Hepatocyte (in vitro differentiated cells): ENCODE results near the gene GGA1. TPM values are rescaled to one million over a fixed set of nuclear protein-coding genes. Genes with fewer than 3 reads are reported as not detected.
A peak's percentile ranks its signal among the peaks of the same experiment; 100 is the strongest.

ENCODE experiments used
- DNase-seq: peaks from one replicate; pipeline ENCODE4 v3.0.0-alpha.2; 2016; ENCODE audit warnings: low spot score
- H2AFZ ChIP-seq: fragments of 200-600 bp; sonication (generic); 2 replicates; pipeline ENCODE4 v1.6.0; 2016; ENCODE audit warnings: antibody characterized with exemption, mild to moderate bottlenecking
- H3K27ac ChIP-seq: fragments of 200-600 bp; sonication (generic); 2 replicates; pipeline ENCODE4 v1.5.1; 2016; ENCODE audit warnings: mild to moderate bottlenecking
- H3K27me3 ChIP-seq: fragments of 200-600 bp; sonication (generic); 2 replicates; pipeline ENCODE4 v1.6.1; 2016
- H3K36me3 ChIP-seq: fragments of 200-600 bp; sonication (generic); replicated peaks from 2 replicates; pipeline ENCODE4 v1.5.1; 2016; ENCODE audit warnings: low read depth; ENCODE audit not compliant: insufficient read depth
- H3K4me1 ChIP-seq: fragments of 200-600 bp; sonication (generic); 2 replicates; pipeline ENCODE4 v1.5.1; 2016; ENCODE audit warnings: mild to moderate bottlenecking, moderate library complexity; ENCODE audit not compliant: insufficient read depth
- H3K4me2 ChIP-seq: fragments of 200-600 bp; sonication (generic); 2 replicates; pipeline ENCODE4 v1.6.0; 2016
- H3K4me3 ChIP-seq: fragments of 200-600 bp; sonication (generic); 2 replicates; pipeline ENCODE4 v1.5.1; 2016; ENCODE audit warnings: mild to moderate bottlenecking
- H3K79me2 ChIP-seq: fragments of 200-600 bp; sonication (generic); 2 replicates; pipeline ENCODE4 v1.6.0; 2017; ENCODE audit warnings: mild to moderate bottlenecking
- H3K9me2 ChIP-seq: fragments of 200-600 bp; sonication (generic); replicated peaks from 2 replicates; pipeline ENCODE4 v1.6.0; 2017; ENCODE audit warnings: mild to moderate bottlenecking; ENCODE audit not compliant: insufficient read depth
- H3K9me3 ChIP-seq: fragments of 200-600 bp; sonication (generic); 2 replicates; pipeline ENCODE4 v1.5.1; 2016; ENCODE audit warnings: low read depth, mild to moderate bottlenecking
- H4K20me1 ChIP-seq: fragments of 200-600 bp; sonication (generic); 2 replicates; pipeline ENCODE4 v1.6.0; 2016; ENCODE audit warnings: mild to moderate bottlenecking; ENCODE audit not compliant: insufficient read depth, poor library complexity, severe bottlenecking
- EZH2 ChIP-seq: fragments of 200-600 bp; sonication (generic); IDR thresholded peaks from 2 replicates; pipeline ENCODE4 v1.6.1; 2016; ENCODE audit warnings: antibody characterized with exemption, mild to moderate bottlenecking, borderline replicate concordance
- EZH2phosphoT487 ChIP-seq: fragments of 200-600 bp; sonication (generic); IDR thresholded peaks from one replicate; pipeline ENCODE4 v1.6.1; 2018; ENCODE audit warnings: antibody characterized with exemption, mild to moderate bottlenecking, low read depth, moderate library complexity; ENCODE audit not compliant: unreplicated experiment, severe bottlenecking
- WGBS: methylation state at CpG from one replicate; pipeline ENCODE4 v1.1.6; 2016; ENCODE audit warnings: low lambda C conversion rate; ENCODE audit errors: missing lambda C conversion rate; 5-methylcytosine and 5-hydroxymethylcytosine counted together
- polyA plus RNA-seq: library from polyadenylated mRNA; unstranded; fragments of >200 nt; fragmentation: Nextera tagmentation; extraction: Ambion mirVana; gene quantifications from 2 replicates; pipeline ENCODE4 v1.2.1, GENCODE V29; 2016
- total RNA-seq: library from RNA; depleted of rRNA; stranded (reverse); fragments of >200 nt; gene quantifications from 2 replicates; pipeline ENCODE4 v1.2.3, GENCODE V29; 2014
- TF ChIP-seq, protein P1 (sequence below): fragments of 200-600 bp; sonication (generic); IDR thresholded peaks from 2 replicates; pipeline ENCODE4 v1.5.1; 2016; ENCODE audit warnings: antibody characterized with exemption, mild to moderate bottlenecking; ENCODE audit not compliant: poor library complexity

The GGA1 gene
- total and polyA plus RNA-seq, 2 experiments from 2014 or later: 30.2 to 51.5 TPM

GRCh38 chr22:37679670-37680069, 71.0 kb downstream of the GGA1 start:
- no peak overlapping the region for H2AFZ ChIP-seq
- WGBS: 91% methylated on average over 8 of the region's 8 CpGs
- no peaks in the 10 kb centered on the region for H3K27me3 ChIP-seq
- no peak for DNase-seq
- TF ChIP-seq EZH2: no peak
- TF ChIP-seq, protein P1, sequence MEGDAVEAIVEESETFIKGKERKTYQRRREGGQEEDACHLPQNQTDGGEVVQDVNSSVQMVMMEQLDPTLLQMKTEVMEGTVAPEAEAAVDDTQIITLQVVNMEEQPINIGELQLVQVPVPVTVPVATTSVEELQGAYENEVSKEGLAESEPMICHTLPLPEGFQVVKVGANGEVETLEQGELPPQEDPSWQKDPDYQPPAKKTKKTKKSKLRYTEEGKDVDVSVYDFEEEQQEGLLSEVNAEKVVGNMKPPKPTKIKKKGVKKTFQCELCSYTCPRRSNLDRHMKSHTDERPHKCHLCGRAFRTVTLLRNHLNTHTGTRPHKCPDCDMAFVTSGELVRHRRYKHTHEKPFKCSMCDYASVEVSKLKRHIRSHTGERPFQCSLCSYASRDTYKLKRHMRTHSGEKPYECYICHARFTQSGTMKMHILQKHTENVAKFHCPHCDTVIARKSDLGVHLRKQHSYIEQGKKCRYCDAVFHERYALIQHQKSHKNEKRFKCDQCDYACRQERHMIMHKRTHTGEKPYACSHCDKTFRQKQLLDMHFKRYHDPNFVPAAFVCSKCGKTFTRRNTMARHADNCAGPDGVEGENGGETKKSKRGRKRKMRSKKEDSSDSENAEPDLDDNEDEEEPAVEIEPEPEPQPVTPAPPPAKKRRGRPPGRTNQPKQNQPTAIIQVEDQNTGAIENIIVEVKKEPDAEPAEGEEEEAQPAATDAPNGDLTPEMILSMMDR: no peak
- TF ChIP-seq EZH2phosphoT487: no peak
- H3K4me1 ChIP-seq: peaks cover 5% of the 10 kb centered on the region
- no peaks in the 10 kb centered on the region for H3K36me3 ChIP-seq
- H4K20me1 ChIP-seq: peaks cover 12% of the 10 kb centered on the region
- no peak overlapping the region for H3K4me2 ChIP-seq
- no peak overlapping the region for H3K27ac ChIP-seq
- H3K9me3 ChIP-seq: no peaks in the 10 kb centered on the region
- H3K79me2 ChIP-seq: peaks cover 9% of the 10 kb centered on the region
- H3K9me2 ChIP-seq: no peaks in the 10 kb centered on the region
- H3K4me3 ChIP-seq: no peak overlapping the region

DNA sequence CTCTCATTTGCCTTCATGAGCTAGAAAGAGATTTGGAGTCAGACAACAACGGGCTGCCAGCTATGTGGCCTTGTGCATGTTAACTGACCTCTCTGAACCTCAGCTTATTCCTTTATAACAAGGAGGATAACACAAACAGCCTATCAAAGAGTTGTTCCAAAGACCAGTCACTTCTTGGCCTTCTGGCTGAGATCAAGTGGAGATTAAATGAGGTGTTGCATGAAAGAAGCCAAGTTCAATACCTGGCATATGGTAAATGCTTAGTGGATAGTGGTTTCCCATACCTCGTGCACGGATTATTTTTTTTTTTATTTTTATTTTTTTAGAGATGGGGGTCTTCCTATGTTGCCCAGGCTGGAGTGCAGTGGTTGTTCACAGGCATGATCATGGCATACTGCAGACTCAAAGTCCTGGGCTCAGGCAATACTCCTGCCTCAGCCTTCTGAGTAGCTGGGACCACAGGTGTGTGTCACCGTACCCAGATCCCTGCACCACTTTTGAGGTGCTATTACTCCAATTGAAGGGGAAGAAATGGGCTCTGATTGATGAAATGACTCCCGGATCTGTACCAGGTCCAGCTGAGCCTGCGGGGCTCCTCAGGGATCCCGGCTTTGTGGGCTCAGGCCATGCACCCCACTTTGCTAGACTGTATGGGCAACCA, 71.7 kb downstream of the GGA1 start:
- H3K4me1 ChIP-seq: peaks cover 3% of the 10 kb centered on the region

GRCh38 chr22:37681001-37681424, 72.4 kb downstream of the GGA1 start:
- 85% methylated on average over 2 of the region's 2 CpGs for WGBS
- no peaks in the 10 kb centered on the region for H3K9me3 ChIP-seq
- H3K27me3 ChIP-seq: no peaks in the 10 kb centered on the region
- no peak overlapping the region for H3K4me2 ChIP-seq
- H3K27ac ChIP-seq: peak overlapping the region; percentile 33
- H2AFZ ChIP-seq: no peak overlapping the region
- H3K36me3 ChIP-seq: no peaks in the 10 kb centered on the region
- peaks cover 4% of the 10 kb centered on the region for H3K79me2 ChIP-seq
- peaks cover 12% of the 10 kb centered on the region for H4K20me1 ChIP-seq
- no peak for DNase-seq
- H3K4me3 ChIP-seq: no peak overlapping the region
- H3K4me1 ChIP-seq: peaks cover 4% of the 10 kb centered on the region
- no peaks in the 10 kb centered on the region for H3K9me2 ChIP-seq
- TF ChIP-seq, protein P1: no peak
- TF ChIP-seq EZH2: no peak
- no peak for TF ChIP-seq EZH2phosphoT487

More for the DNA sequence above, 71.7 kb downstream of the GGA1 start:
- no peak overlapping the region for H3K4me3 ChIP-seq
- H3K9me2 ChIP-seq: no peaks in the 10 kb centered on the region
- H2AFZ ChIP-seq: no peak overlapping the region
- H3K9me3 ChIP-seq: no peaks in the 10 kb centered on the region
- H3K4me2 ChIP-seq: no peak overlapping the region
- H3K36me3 ChIP-seq: no peaks in the 10 kb centered on the region
- TF ChIP-seq, protein P1: no peak
- no peak for TF ChIP-seq EZH2phosphoT487
- no peak for TF ChIP-seq EZH2
- peaks cover 9% of the 10 kb centered on the region for H3K79me2 ChIP-seq
- no peak overlapping the region for H3K27ac ChIP-seq
- H3K27me3 ChIP-seq: no peaks in the 10 kb centered on the region
- WGBS: 87% methylated on average over 7 of the region's 7 CpGs
- no peak for DNase-seq
- H4K20me1 ChIP-seq: peaks cover 12% of the 10 kb centered on the region
